HCT116 (cell line): ENCODE results near the gene FAM13C. TPM values are rescaled to one million over a fixed set of nuclear protein-coding genes. Genes with fewer than 3 reads are reported as not detected.

Experiments
- ATAC-seq: fragments of 200-7000 bp; cut with Tn5 transposase; 2 replicates; pipeline ENCODE4 v1.9.1; 2020; ENCODE audit warnings: mild to moderate bottlenecking, moderate library complexity
- BruUV-seq: library from RNA; stranded (reverse); fragments of 400-500 nt; replicated peaks from 2 replicates; lab custom pipeline; 2021; lab: Mats Ljungman, UMichigan
- CTCF ChIA-PET: fragments of 300-600 bp; sonication (Branson Sonifier 250); formaldehyde crosslinking; loops from one replicate; lab custom pipeline; 2021; ENCODE audit warnings: antibody characterized with exemption; lab: Charles Lee
- POLR2A ChIA-PET: fragments of 300-600, 350-600 bp; sonication (Branson Sonifier 250); formaldehyde crosslinking; loops from one replicate; lab custom pipeline; 2021; ENCODE audit warnings: antibody characterized with exemption; lab: Charles Lee
- RAD21 ChIA-PET, 2 experiments: fragments of 300-600 bp; sonication (Branson Sonifier 250); formaldehyde crosslinking; loops; one replicate each; lab custom pipeline; 2023; ENCODE audit warnings: low total read pairs in 2 of 2; ENCODE audit not compliant: uncharacterized antibody in 2 of 2, unreplicated experiment in 2 of 2, low non-redundant PET in 1 of 2; lab: Charles Lee
- DNase-seq: peaks from one replicate; pipeline ENCODE4 v3.0.0-alpha.2; 2010; ENCODE audit warnings: low read depth, low spot score
- H2AFZ ChIP-seq: fragments of 200-600 bp; shearing (Covaris generic), sonication (generic); 2 replicates; pipeline ENCODE4 v1.6.1; 2017; ENCODE audit warnings: low read depth, mixed run types, mixed read lengths, antibody characterized with exemption, low read length; ENCODE audit not compliant: poor library complexity, severe bottlenecking
- H3K27ac ChIP-seq: 2 replicates; pipeline ENCODE4 v1.5.1; 2012; ENCODE audit warnings: low read depth, low read length
- H3K27me3 ChIP-seq: fragments of 200-600 bp; sonication (generic); 2 replicates; pipeline ENCODE4 v1.6.1; 2016; ENCODE audit warnings: mixed run types, low read length, mixed read lengths; ENCODE audit not compliant: insufficient read depth
- H3K36me3 ChIP-seq, 2 experiments: fragments of 200-500 bp in 1 of 2; fragments of 200-600 bp in 1 of 2; sonication (Bioruptor generic) in 1 of 2; sonication (generic) in 1 of 2; 2 replicates each; pipeline versions ENCODE4 v1.5.1 to v1.6.1; 2014 to 2016; ENCODE audit warnings: low read length in 2 of 2, inconsistent platforms in 1 of 2, mixed read lengths in 1 of 2, mixed run types in 1 of 2; ENCODE audit not compliant: insufficient read depth in 2 of 2, control insufficient read depth in 1 of 2
- H3K4me1 ChIP-seq, 2 experiments: fragments of 200-600 bp in 1 of 2; sonication (generic) in 1 of 2; 2 replicates each; pipeline versions ENCODE4 v1.5.1 to v1.6.1; 2012 to 2017; ENCODE audit warnings: low read length in 2 of 2, inconsistent platforms in 1 of 2, mild to moderate bottlenecking in 1 of 2, mixed read lengths in 1 of 2, mixed run types in 1 of 2, moderate library complexity in 1 of 2; ENCODE audit not compliant: insufficient read depth in 2 of 2, control insufficient read depth in 1 of 2
- H3K4me2 ChIP-seq: fragments of 200-600 bp; sonication (generic); 2 replicates; pipeline ENCODE4 v1.6.1; 2017; ENCODE audit warnings: mixed run types, low read length, mixed read lengths
- H3K4me3 ChIP-seq, 2 experiments: fragments of 200-600 bp in 1 of 2; sonication (generic) in 1 of 2; replicated peaks in 1 of 2; 2 replicates each; pipeline ENCODE4 v1.5.1; 2011 to 2016; ENCODE audit warnings: low read length in 2 of 2, control low read depth in 1 of 2, low read depth in 1 of 2, mild to moderate bottlenecking in 1 of 2, mixed read lengths in 1 of 2, mixed run types in 1 of 2
- H3K79me2 ChIP-seq: fragments of 200-600 bp; sonication (generic); 2 replicates; pipeline ENCODE4 v1.6.1; 2017; ENCODE audit warnings: mild to moderate bottlenecking, mixed run types, low read length, moderate library complexity, mixed read lengths; ENCODE audit not compliant: insufficient read depth
- H3K9ac ChIP-seq: fragments of 200-600 bp; sonication (generic); 2 replicates; pipeline ENCODE4 v1.6.1; 2016; ENCODE audit warnings: low read length, mixed read lengths
- H3K9me2 ChIP-seq: fragments of 200-600 bp; sonication (generic), shearing (Covaris generic); 2 replicates; pipeline ENCODE4 v1.6.1; 2017; ENCODE audit warnings: mixed run types, mild to moderate bottlenecking, moderate library complexity; ENCODE audit not compliant: insufficient read depth
- H3K9me3 ChIP-seq, 2 experiments: fragments of 200-500 bp in 1 of 2; fragments of 200-600 bp in 1 of 2; sonication (Bioruptor generic) in 1 of 2; sonication (generic) in 1 of 2; 2 replicates each; pipeline ENCODE4 v1.6.1; 2014 to 2017; ENCODE audit warnings: low read length in 2 of 2, mixed read lengths in 2 of 2, inconsistent platforms in 1 of 2, low read depth in 1 of 2, mild to moderate bottlenecking in 1 of 2, mixed run types in 1 of 2, moderate library complexity in 1 of 2; ENCODE audit not compliant: control insufficient read depth in 1 of 2, insufficient read depth in 1 of 2
- H4K20me1 ChIP-seq: fragments of 200-600 bp; sonication (generic), shearing (Covaris generic); 2 replicates; pipeline ENCODE4 v1.6.1; 2017; ENCODE audit warnings: mixed run types, mild to moderate bottlenecking, moderate library complexity; ENCODE audit not compliant: insufficient read depth
- ATF3 ChIP-seq: IDR thresholded peaks from 2 replicates; pipeline ENCODE4 v1.6.1; 2012
- CBX3 ChIP-seq: IDR thresholded peaks from 2 replicates; pipeline ENCODE4 v1.6.1; 2012; ENCODE audit warnings: low read depth
- CEBPB ChIP-seq: IDR thresholded peaks from 2 replicates; pipeline ENCODE4 v1.6.1; 2012; ENCODE audit warnings: low read depth
- ELF1 ChIP-seq: IDR thresholded peaks from 2 replicates; pipeline ENCODE4 v1.6.1; 2012; ENCODE audit warnings: low read depth, borderline replicate concordance
- EZH2 ChIP-seq: fragments of 200-600 bp; sonication (generic); IDR thresholded peaks from 2 replicates; pipeline ENCODE4 v1.6.1; 2017; ENCODE audit warnings: antibody characterized with exemption, mixed run types
- EZH2phosphoT487 ChIP-seq: fragments of 200-600 bp; IDR thresholded peaks from 2 replicates; pipeline ENCODE4 v1.6.1; 2018; ENCODE audit warnings: antibody characterized with exemption, borderline replicate concordance
- FOSL1 ChIP-seq: IDR thresholded peaks from 2 replicates; pipeline ENCODE4 v1.6.1; 2012; ENCODE audit warnings: low read depth
- JUND ChIP-seq: IDR thresholded peaks from 2 replicates; pipeline ENCODE4 v1.6.1; 2012
- POLR2A ChIP-seq: IDR thresholded peaks from 2 replicates; pipeline ENCODE4 v1.7.0; 2011; ENCODE audit warnings: borderline replicate concordance; ENCODE audit not compliant: insufficient read depth, insufficient read length; ENCODE audit errors: extremely low read depth
- RAD21 ChIP-seq: IDR thresholded peaks from 2 replicates; pipeline ENCODE4 v1.6.1; 2012; ENCODE audit warnings: low read depth, mild to moderate bottlenecking
- SIN3A ChIP-seq: IDR thresholded peaks from 2 replicates; pipeline ENCODE4 v1.6.1; 2012; ENCODE audit warnings: low read depth
- SRF ChIP-seq: IDR thresholded peaks from 2 replicates; pipeline ENCODE4 v1.6.1; 2012; ENCODE audit warnings: low read depth
- TCF7L2 ChIP-seq: IDR thresholded peaks from 2 replicates; pipeline ENCODE4 v1.7.0; 2011; ENCODE audit warnings: borderline replicate concordance, inconsistent platforms; ENCODE audit not compliant: insufficient read depth, insufficient read length; ENCODE audit errors: extremely low read depth
- YY1 ChIP-seq: IDR thresholded peaks from 2 replicates; pipeline ENCODE4 v1.6.1; 2011; ENCODE audit warnings: low read length, low read depth, moderate library complexity, mild to moderate bottlenecking; ENCODE audit not compliant: insufficient replicate concordance; ENCODE audit errors: extremely low read depth
- ZBTB33 ChIP-seq: IDR thresholded peaks from 2 replicates; pipeline ENCODE4 v1.6.1; 2011; ENCODE audit warnings: mild to moderate bottlenecking, low read length, moderate library complexity; ENCODE audit not compliant: insufficient replicate concordance; ENCODE audit errors: extremely low read depth
- ZFX ChIP-seq: fragments of 450-650 bp; IDR thresholded peaks from 2 replicates; pipeline ENCODE4 v1.6.1; 2017
- ZNF274 ChIP-seq: fragments of 200-500 bp; sonication (Bioruptor generic); IDR thresholded peaks from 2 replicates; pipeline ENCODE4 v1.6.1; 2014; ENCODE audit warnings: mild to moderate bottlenecking, low read depth, low read length, inconsistent platforms
- intact Hi-C: fragments of 100-400 bp; cut with micrococcal nuclease; formaldehyde crosslinking; loops from 2 replicates; pipeline ENCODE4 v1.10.0; 2022
- total RNA-seq: library from RNA; stranded (reverse); gene quantifications from one replicate; pipeline ENCODE4 v1.2.1, GENCODE V29; 2021; ENCODE audit not compliant: unreplicated experiment
- TF ChIP-seq, protein P1 (sequence below), 3 experiments: fragments of 200-600 bp in 1 of 3; sonication (generic) in 1 of 3; IDR thresholded peaks in 2 of 3; conservative IDR thresholded peaks in 1 of 3; 2 replicates each; pipeline ENCODE4 v1.5.1; 2012 to 2017; ENCODE audit warnings: low read depth in 2 of 3, low read length in 2 of 3, antibody characterized with exemption in 1 of 3, borderline replicate concordance in 1 of 3, control low read depth in 1 of 3, mild to moderate bottlenecking in 1 of 3, mixed read lengths in 1 of 3, mixed run types in 1 of 3, moderate library complexity in 1 of 3; ENCODE audit not compliant: insufficient read depth in 1 of 3

Gene FAM13C
- total RNA-seq, 1 experiment from 2014 or later = 0.42 TPM

DNA sequence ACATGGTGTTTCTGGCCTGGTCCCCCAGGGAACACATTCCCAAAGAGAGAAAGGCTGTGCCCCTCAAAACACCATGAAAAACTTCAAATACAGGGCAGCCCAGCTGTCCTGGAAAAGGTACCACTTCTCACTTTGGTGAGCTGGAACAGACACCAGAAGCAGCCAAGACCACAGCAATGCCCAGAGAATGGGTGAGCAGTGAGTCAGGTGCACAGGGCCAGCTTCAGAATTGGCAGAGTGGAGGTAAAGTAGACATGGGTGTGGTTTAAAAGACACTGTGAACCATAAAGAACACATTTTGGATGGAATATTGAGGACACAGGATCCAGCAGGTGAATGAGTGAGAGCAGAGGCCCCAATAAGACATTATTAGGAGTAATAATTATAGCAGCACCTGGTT is 51.3 kb downstream of the FAM13C start:
- Histone ChIP-seq H3K4me2 (no peak overlapping the region), H3K4me3 (no peak overlapping the region), H3K36me3 (no peaks in the 10 kb centered on the region), H3K27me3 (peaks cover 10% of the 10 kb centered on the region; the same call in 1 of the 2 replicates), H3K27ac (no peak overlapping the region), H3K9me3 (no peaks in the 10 kb centered on the region), H3K79me2 (no peaks in the 10 kb centered on the region), H2AFZ (no peak overlapping the region), H3K4me1 (no peaks in the 10 kb centered on the region), H4K20me1 (no peaks in the 10 kb centered on the region), H3K9me2 (no peaks in the 10 kb centered on the region), H3K9ac (no peak overlapping the region)
- TF ChIP-seq ZFX (no peak), CBX3 (no peak), ZNF274 (no peak), SIN3A (no peak), ATF3 (no peak), ELF1 (no peak), JUND (no peak), RAD21 (no peak), TCF7L2 (no peak), EZH2 (no peak), FOSL1 (no peak), EZH2phosphoT487 (no peak), YY1 (no peak), SRF (no peak), ZBTB33 (no peak), POLR2A (no peak), CEBPB (no peak)
- TF ChIP-seq, protein P1, sequence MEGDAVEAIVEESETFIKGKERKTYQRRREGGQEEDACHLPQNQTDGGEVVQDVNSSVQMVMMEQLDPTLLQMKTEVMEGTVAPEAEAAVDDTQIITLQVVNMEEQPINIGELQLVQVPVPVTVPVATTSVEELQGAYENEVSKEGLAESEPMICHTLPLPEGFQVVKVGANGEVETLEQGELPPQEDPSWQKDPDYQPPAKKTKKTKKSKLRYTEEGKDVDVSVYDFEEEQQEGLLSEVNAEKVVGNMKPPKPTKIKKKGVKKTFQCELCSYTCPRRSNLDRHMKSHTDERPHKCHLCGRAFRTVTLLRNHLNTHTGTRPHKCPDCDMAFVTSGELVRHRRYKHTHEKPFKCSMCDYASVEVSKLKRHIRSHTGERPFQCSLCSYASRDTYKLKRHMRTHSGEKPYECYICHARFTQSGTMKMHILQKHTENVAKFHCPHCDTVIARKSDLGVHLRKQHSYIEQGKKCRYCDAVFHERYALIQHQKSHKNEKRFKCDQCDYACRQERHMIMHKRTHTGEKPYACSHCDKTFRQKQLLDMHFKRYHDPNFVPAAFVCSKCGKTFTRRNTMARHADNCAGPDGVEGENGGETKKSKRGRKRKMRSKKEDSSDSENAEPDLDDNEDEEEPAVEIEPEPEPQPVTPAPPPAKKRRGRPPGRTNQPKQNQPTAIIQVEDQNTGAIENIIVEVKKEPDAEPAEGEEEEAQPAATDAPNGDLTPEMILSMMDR (IDR thresholded peaks at IDR 0.05 in 2 of 3, conservative IDR thresholded peaks at IDR 0.05 in 1 of 3; ENCODE audit: borderline replicate concordance in 1 of 3, insufficient read depth in 1 of 3, low read depth in 2 of 3, low read length in 2 of 3) = no peak
- ATAC-seq = no peak
- RAD21 ChIA-PET = no interaction called here
- BruUV-seq = no TSS peak
- no peak for DNase-seq
- intact Hi-C loops = no loop called here
- POLR2A ChIA-PET = no interaction called here
- CTCF ChIA-PET = no interaction called here
